ENCODE results near the gene ZFP36L1.

ZFP36L1 gene

DNA sequence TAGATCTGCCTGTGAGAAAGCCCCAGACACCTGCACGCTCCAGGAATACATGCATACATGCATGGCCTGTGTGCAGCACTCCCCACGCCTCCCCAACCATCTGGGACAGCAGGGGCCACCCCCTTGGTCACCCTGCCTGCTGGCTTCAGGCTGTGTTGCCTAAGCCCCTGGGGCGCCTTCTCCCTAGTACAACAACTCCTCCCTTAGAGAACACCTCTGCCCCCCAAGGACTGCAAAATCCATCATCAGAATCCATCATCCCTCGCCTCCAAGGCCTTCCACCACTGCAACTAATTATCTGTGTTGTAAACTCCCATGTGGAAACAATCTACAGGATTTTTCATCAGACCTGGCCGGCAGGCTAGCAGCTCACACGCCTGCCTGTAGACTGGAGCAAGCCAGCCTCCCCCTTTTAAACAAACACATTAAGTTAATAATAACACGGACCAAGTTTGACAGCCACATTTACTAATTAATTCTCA is 36.8 kb downstream of the ZFP36L1 start:
- no peaks in the 10 kb centered on the region for H3K4me1 ChIP-seq (ENCODE audit: insufficient read depth, low read length)
- 89% methylated on average over 7 of the region's 7 CpGs for WGBS
- H3K36me3 ChIP-seq (ENCODE audit: insufficient read depth, low read length): no peaks in the 10 kb centered on the region

DNA sequence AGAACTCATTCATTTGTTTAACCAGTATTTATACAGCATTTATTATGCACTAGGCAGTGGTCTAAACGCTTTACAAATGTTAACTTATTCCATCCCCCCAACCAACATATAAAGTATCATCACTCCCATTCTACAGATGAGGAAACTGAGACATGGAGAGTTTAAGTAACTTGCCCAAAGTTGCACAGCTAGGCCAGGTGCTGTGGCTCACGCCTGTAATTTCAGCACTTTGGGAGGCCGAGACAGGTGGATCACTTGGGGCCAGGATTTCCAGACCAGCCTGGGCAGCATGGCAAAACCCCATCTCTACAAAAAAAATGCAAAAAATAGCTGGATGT is 37.9 kb downstream of the ZFP36L1 start:
- 96% methylated on average over 3 of the region's 3 CpGs for WGBS
- Histone ChIP-seq H3K27ac (ENCODE audit: low read depth, low read length) (no peak overlapping the region), H3K36me3 (ENCODE audit: insufficient read depth, low read length) (no peaks in the 10 kb centered on the region), H3K4me1 (ENCODE audit: insufficient read depth, low read length) (no peaks in the 10 kb centered on the region), H3K4me3 (ENCODE audit: low read length) (no peak overlapping the region), H3K9ac (ENCODE audit: low read depth, low read length) (no peak overlapping the region), H3K27me3 (ENCODE audit: insufficient read depth, low read length) (no peaks in the 10 kb centered on the region), H3K9me3 (ENCODE audit: insufficient read depth, low read depth, low read length) (no peaks in the 10 kb centered on the region)

More for the DNA sequence above, 36.8 kb downstream of the ZFP36L1 start:
- Histone ChIP-seq H3K4me3 (ENCODE audit: low read length) (no peak overlapping the region), H3K27ac (ENCODE audit: low read depth, low read length) (no peak overlapping the region), H3K27me3 (ENCODE audit: insufficient read depth, low read length) (no peaks in the 10 kb centered on the region), H3K9ac (ENCODE audit: low read depth, low read length) (no peak overlapping the region), H3K9me3 (ENCODE audit: insufficient read depth, low read depth, low read length) (no peaks in the 10 kb centered on the region)

GRCh38 chr14:68753690-68754089 is 39.2 kb downstream of the ZFP36L1 start:
- 97% methylated on average over 3 of the region's 4 CpGs for WGBS
- H3K27ac ChIP-seq (ENCODE audit: low read depth, low read length): no peak overlapping the region
- no peaks in the 10 kb centered on the region for H3K36me3 ChIP-seq (ENCODE audit: insufficient read depth, low read length)
- H3K27me3 ChIP-seq (ENCODE audit: insufficient read depth, low read length): no peaks in the 10 kb centered on the region
- H3K9me3 ChIP-seq (ENCODE audit: insufficient read depth, low read depth, low read length): no peaks in the 10 kb centered on the region
- no peak overlapping the region for H3K9ac ChIP-seq (ENCODE audit: low read depth, low read length)
- H3K4me1 ChIP-seq (ENCODE audit: insufficient read depth, low read length): no peaks in the 10 kb centered on the region
- no peak overlapping the region for H3K4me3 ChIP-seq (ENCODE audit: low read length)

DNA sequence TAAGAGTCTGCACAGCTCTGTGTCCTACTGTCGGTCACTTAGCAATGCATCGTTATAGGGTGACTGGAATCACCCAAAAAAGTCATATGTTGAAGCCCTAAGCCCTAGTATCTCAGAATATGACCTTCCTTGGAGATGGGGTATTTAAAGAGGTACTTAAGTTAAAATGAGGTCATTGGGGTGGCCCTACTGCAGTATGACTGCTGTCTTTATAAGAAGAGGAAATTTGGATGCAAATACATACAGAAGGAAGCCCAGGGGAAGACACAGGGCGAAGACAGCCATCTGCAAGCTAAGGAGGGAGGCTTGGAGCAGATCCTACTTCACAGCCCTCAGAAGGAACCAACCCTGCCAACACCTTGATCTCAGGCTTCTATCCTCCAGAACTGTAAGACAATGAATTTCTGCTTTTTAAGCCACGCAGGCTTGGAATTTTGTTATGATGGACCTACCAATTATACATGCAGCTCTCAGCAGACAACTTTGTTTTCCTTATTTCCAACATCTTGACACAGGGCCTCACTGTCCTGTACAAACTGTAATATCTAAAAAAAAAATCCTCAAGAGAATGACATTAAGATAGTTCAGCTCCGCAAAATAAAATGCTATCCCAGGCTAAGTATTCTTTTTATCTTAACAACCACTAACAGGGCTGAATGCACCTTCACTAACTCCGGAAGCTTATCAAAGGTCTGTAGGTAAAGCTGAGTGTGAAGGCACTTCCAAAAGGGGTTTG is 40.4 kb downstream of the ZFP36L1 start:
- 95% methylated on average over 6 of the region's 6 CpGs for WGBS
- no peak overlapping the region for H3K9ac ChIP-seq (ENCODE audit: low read depth, low read length)
- H3K9me3 ChIP-seq (ENCODE audit: insufficient read depth, low read depth, low read length): no peaks in the 10 kb centered on the region
- H3K27ac ChIP-seq (ENCODE audit: low read depth, low read length): no peak overlapping the region
- no peaks in the 10 kb centered on the region for H3K4me1 ChIP-seq (ENCODE audit: insufficient read depth, low read length)
- no peaks in the 10 kb centered on the region for H3K36me3 ChIP-seq (ENCODE audit: insufficient read depth, low read length)
- H3K4me3 ChIP-seq (ENCODE audit: low read length): no peak overlapping the region
- H3K27me3 ChIP-seq (ENCODE audit: insufficient read depth, low read length): no peaks in the 10 kb centered on the region

DNA sequence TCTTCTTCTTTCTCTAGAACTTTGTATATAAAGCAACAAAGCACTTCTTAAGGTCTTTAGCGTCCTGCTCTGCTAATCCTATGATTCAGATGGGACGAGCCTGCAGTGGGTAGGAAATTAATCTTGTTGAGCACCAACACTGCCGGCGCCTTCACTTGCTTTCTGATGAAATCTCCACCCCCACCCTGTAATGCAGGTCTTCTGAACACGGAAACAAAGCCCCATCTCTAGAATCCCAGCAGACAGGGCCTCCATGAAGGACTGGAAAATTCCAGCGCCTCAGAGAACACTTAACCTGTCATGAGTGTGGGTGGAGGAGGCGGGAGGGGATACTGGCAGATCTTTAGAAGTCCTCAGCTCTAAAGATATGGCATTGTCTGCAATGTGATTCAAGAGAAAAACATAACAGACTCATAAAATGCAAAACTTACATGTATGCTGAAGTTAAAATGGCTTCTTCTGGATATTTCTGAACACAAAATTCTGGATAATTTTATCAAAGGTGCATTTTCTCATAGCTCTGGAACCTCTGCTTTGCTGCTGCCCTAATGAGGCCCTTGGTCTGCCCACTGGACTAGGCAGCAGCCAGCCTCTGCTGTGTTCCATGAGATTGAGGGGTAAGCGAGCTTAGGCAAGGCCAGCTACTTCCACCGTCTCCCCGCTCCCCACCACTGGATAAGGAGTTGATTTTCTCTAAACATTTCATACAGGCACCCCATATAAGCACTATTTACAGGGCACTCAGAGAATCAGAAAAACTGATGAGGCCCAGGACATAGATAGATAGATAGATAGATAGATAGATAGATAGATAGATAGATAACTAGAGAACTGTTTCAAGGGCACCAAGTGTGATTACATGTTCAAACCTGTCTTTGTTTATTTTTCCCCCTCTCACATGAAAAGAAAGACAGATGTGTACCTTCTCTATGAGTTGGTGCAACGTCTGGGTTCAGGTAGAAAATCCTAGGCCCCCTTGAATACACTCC is 43.1 kb downstream of the ZFP36L1 start:
- no peaks in the 10 kb centered on the region for H3K36me3 ChIP-seq (ENCODE audit: insufficient read depth, low read length)
- no peak overlapping the region for H3K4me3 ChIP-seq (ENCODE audit: low read length)
- H3K4me1 ChIP-seq (ENCODE audit: insufficient read depth, low read length): no peaks in the 10 kb centered on the region
- no peaks in the 10 kb centered on the region for H3K9me3 ChIP-seq (ENCODE audit: insufficient read depth, low read depth, low read length)
- H3K27me3 ChIP-seq (ENCODE audit: insufficient read depth, low read length): no peaks in the 10 kb centered on the region
- 92% methylated on average over 10 of the region's 11 CpGs for WGBS
- no peak overlapping the region for H3K9ac ChIP-seq (ENCODE audit: low read depth, low read length)
- no peak overlapping the region for H3K27ac ChIP-seq (ENCODE audit: low read depth, low read length)

DNA sequence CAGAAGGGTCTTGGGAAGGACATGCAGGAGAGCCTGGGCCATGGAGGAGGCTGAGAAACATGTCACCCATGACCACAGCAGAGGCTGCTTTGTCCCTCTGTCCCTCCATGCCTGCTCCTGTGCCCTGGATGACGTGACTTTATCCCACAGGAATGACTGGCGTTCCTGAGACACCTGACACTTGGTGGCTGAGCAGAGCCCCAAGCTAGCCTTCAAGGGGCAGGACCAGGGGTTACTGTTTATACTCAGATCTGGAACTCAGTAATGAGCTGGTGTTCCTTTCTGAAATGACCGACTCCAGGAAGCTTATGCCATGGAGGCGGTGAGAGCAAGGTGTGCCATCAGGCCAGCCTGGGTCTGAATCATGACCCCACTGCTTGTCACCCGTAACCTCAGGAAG is 44.2 kb downstream of the ZFP36L1 start:
- no peaks in the 10 kb centered on the region for H3K36me3 ChIP-seq (ENCODE audit: insufficient read depth, low read length)
- H3K4me1 ChIP-seq (ENCODE audit: insufficient read depth, low read length): no peaks in the 10 kb centered on the region
- H3K4me3 ChIP-seq (ENCODE audit: low read length): no peak overlapping the region
- no peaks in the 10 kb centered on the region for H3K27me3 ChIP-seq (ENCODE audit: insufficient read depth, low read length)
- WGBS: 91% methylated on average over 5 of the region's 5 CpGs
- no peak overlapping the region for H3K9ac ChIP-seq (ENCODE audit: low read depth, low read length)
- H3K27ac ChIP-seq (ENCODE audit: low read depth, low read length): no peak overlapping the region
- H3K9me3 ChIP-seq (ENCODE audit: insufficient read depth, low read depth, low read length): no peaks in the 10 kb centered on the region

DNA sequence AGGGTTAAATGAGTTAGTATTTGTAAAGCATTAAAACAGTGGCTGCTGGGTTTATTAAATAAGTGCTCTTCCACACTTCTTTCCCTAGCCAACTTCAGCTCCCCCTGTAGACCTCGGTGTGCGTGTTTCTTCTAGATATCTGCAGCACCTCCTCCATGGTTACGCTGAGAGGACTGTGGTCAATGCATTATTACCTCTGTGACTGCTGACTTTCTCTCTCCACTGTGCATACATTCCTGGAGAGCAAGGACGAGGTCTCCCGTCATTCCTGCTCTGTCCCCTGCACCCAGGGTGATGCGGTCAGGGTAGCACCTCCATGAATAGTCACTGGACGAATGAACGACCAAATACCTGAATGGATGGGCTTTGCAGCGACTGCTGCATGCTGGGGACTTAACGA is 44.6 kb downstream of the ZFP36L1 start:
- no peak overlapping the region for H3K27ac ChIP-seq (ENCODE audit: low read depth, low read length)
- H3K9ac ChIP-seq (ENCODE audit: low read depth, low read length): no peak overlapping the region
- H3K9me3 ChIP-seq (ENCODE audit: insufficient read depth, low read depth, low read length): no peaks in the 10 kb centered on the region
- no peaks in the 10 kb centered on the region for H3K27me3 ChIP-seq (ENCODE audit: insufficient read depth, low read length)
- H3K4me3 ChIP-seq (ENCODE audit: low read length): no peak overlapping the region
- WGBS: 92% methylated on average over 10 of the region's 10 CpGs
- no peaks in the 10 kb centered on the region for H3K4me1 ChIP-seq (ENCODE audit: insufficient read depth, low read length)
- H3K36me3 ChIP-seq (ENCODE audit: insufficient read depth, low read length): no peaks in the 10 kb centered on the region

DNA sequence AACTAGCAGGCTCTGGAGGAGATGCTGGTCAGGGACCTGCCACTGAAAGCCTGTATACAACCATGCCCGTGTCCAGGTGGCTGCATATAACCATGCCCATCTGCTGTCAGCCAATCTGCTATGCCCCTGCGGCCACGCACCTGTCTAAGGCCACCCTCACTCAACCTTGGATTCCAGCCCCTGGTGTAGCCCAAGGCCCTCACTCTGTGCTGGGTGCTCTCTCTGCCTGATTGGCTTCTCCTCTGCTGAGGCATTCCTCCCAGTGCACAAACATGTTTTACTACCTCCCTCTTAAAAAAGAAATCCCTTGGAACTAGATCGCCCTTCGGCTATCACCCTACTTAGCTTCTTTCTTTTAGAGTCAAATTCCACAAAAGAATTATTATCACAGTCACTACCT is 45.5 kb downstream of the ZFP36L1 start:
- WGBS: 93% methylated on average over 5 of the region's 5 CpGs
- H3K4me3 ChIP-seq (ENCODE audit: low read length): no peak overlapping the region
- no peaks in the 10 kb centered on the region for H3K9me3 ChIP-seq (ENCODE audit: insufficient read depth, low read depth, low read length)
- no peak overlapping the region for H3K27ac ChIP-seq (ENCODE audit: low read depth, low read length)
- H3K4me1 ChIP-seq (ENCODE audit: insufficient read depth, low read length): no peaks in the 10 kb centered on the region
- no peaks in the 10 kb centered on the region for H3K27me3 ChIP-seq (ENCODE audit: insufficient read depth, low read length)
- no peaks in the 10 kb centered on the region for H3K36me3 ChIP-seq (ENCODE audit: insufficient read depth, low read length)
- H3K9ac ChIP-seq (ENCODE audit: low read depth, low read length): no peak overlapping the region

DNA sequence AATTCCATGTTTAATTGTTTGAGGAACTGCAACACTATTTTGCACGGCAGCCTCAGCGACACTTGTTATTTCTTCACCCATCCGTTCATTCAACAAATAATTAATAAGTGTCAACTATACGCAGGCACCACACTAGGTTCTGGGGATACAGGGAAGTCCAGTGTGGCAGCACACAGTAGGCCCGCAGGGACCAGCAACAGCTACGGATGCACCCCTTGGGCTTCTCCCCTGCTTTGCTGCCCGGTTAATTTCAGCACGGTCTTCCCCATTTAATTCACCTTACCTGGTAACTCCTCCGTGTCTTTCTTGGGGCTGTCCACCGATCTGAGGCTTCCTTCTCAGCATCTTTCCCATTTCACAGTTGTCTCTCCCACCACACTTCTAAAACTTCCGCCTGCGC is 48.3 kb downstream of the ZFP36L1 start:
- Histone ChIP-seq H3K4me3 (ENCODE audit: low read length) (no peak overlapping the region), H3K4me1 (ENCODE audit: insufficient read depth, low read length) (no peaks in the 10 kb centered on the region), H3K9ac (ENCODE audit: low read depth, low read length) (no peak overlapping the region), H3K27me3 (ENCODE audit: insufficient read depth, low read length) (no peaks in the 10 kb centered on the region), H3K9me3 (ENCODE audit: insufficient read depth, low read depth, low read length) (peaks cover 5% of the 10 kb centered on the region), H3K36me3 (ENCODE audit: insufficient read depth, low read length) (no peaks in the 10 kb centered on the region), H3K27ac (ENCODE audit: low read depth, low read length) (no peak overlapping the region)
- WGBS: 92% methylated on average over 12 of the region's 12 CpGs

GRCh38 chr14:68741839-68742470 is 50.9 kb downstream of the ZFP36L1 start:
- Histone ChIP-seq H3K4me1 (ENCODE audit: insufficient read depth, low read length) (no peaks in the 10 kb centered on the region), H3K27ac (ENCODE audit: low read depth, low read length) (no peak overlapping the region), H3K9ac (ENCODE audit: low read depth, low read length) (no peak overlapping the region), H3K36me3 (ENCODE audit: insufficient read depth, low read length) (no peaks in the 10 kb centered on the region), H3K9me3 (ENCODE audit: insufficient read depth, low read depth, low read length) (peaks cover 5% of the 10 kb centered on the region), H3K27me3 (ENCODE audit: insufficient read depth, low read length) (no peaks in the 10 kb centered on the region), H3K4me3 (ENCODE audit: low read length) (no peak overlapping the region)
- 92% methylated on average over 6 of the region's 6 CpGs for WGBS

GRCh38 chr14:68741477-68741791 is 51.4 kb downstream of the ZFP36L1 start:
- no peak overlapping the region for H3K9ac ChIP-seq (ENCODE audit: low read depth, low read length)
- H3K4me3 ChIP-seq (ENCODE audit: low read length): no peak overlapping the region
- no peak overlapping the region for H3K27ac ChIP-seq (ENCODE audit: low read depth, low read length)
- 0 out of 2 replicates have a peak, but pooled peaks cover 2% of the 10 kb centered on the region for H3K4me1 ChIP-seq (ENCODE audit: insufficient read depth, low read length)
- no peaks in the 10 kb centered on the region for H3K27me3 ChIP-seq (ENCODE audit: insufficient read depth, low read length)
- H3K9me3 ChIP-seq (ENCODE audit: insufficient read depth, low read depth, low read length): peaks cover 5% of the 10 kb centered on the region
- H3K36me3 ChIP-seq (ENCODE audit: insufficient read depth, low read length): no peaks in the 10 kb centered on the region

Measured in HUES64 (cell line).